GM11168 (cell line): Measurements from ENCODE around the gene SPSB2.
"Not testable (repeated sequence)": the region's sequence is repeated elsewhere in the genome, so short reads cannot be mapped to it uniquely, and the experiment has no call there.

Experiments used
- in situ Hi-C: fragments of 300-500 bp; cut with MboI; formaldehyde crosslinking; loops from one replicate; pipeline ENCODE4 v1.12.0; 2022; ENCODE audit warnings: low sequenced_read_pairs; ENCODE audit not compliant: unreplicated experiment

SPSB2 gene

DNA sequence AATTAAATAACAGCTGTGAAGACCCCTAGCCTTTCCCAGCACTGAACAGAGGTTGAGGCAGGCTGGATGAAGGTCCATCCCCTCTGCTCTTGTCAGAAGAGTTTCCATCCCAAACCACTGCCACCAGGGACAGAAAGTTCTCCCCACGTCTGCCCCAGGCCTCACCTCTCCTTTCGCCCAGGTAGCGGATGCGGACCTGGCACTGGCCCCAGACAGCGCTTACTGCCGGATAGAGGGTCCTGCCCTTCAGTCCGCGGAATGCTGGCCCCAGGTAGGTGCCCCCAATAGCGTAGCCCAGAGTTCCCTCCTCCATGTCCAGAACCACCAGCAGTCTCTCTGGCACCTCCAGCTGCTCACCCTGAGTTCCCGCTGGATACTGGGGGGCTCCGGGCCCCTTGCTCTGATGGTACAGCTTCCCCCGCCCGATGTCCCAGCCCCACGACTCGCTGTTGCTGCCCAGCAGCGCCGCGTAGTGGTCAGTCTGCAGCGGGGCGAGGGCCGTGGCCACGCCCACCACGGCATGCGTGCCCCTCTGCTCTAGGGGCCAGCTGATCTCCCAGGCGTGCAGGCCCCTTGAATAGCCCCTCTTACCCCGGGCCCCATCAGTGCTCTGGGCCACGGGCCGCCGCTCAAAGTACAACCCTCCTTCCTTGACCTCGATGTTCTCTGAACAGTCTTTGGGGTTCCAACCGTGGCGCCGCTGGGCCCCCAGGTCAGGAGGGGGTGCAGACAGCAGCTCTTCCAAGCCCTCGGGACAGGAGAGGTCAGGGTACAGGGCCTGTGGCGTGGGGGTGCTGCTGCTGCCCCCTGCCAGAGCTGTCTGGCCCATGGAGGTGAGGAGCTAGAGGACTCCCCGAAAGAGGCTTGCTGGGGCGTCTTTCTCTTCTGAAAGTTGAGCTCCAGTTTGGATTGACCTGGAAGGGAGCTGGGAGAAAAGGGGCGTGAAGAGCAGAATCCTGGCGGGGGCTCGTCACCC lies 742 bp downstream of the SPSB2 start:
- in situ Hi-C loops = no loop called here

DNA sequence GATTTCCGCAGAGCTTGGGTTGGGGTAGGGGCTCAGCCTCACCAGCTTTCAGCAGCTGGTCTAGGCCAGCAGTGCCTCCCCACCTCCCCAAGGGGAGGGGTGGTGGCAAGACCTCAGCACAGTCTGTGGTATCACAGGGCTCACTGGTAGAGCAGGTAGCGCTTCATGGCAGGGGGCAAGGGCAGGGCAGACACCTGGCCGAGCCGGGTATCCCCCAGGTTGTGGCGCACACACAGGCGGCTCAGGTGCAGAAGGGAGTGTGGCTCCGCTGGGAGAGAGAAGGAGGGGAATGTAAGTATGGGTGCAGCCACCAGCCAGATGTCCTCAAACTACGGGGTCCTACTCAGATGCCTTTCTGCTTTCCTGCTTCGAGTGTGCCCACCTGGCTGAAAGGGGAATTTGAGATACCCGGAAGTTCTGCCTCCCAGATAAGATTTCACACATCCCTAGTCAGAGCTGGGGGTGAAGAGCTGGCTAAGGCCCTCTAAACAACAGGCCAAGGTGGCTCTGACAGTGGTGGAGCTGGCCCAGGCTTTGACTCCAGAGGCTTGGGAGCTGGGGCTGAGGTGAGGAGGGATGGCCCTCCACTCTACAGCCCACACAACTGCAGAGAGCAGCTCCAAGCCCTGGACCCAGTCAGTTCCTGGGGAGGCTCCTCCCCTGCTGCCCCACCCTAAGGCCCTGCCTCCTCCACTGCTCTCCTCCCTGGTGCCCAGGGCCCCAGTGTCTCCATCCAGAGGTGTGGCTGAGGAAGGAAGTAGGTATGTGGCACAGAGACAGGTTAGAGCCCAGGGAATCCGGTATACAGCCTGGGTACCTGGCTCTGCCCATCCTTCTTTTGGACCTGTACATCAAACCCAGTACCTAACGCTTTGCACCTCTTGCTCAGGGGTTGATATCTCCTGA lies 1.8 kb downstream of the SPSB2 start:
- in situ Hi-C loops = no loop called here

DNA sequence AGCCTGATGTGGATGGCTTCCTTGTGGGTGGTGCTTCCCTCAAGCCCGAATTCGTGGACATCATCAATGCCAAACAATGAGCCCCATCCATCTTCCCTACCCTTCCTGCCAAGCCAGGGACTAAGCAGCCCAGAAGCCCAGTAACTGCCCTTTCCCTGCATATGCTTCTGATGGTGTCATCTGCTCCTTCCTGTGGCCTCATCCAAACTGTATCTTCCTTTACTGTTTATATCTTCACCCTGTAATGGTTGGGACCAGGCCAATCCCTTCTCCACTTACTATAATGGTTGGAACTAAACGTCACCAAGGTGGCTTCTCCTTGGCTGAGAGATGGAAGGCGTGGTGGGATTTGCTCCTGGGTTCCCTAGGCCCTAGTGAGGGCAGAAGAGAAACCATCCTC lies 2.8 kb downstream of the SPSB2 start:
- in situ Hi-C loops = not testable (repeated sequence)

DNA sequence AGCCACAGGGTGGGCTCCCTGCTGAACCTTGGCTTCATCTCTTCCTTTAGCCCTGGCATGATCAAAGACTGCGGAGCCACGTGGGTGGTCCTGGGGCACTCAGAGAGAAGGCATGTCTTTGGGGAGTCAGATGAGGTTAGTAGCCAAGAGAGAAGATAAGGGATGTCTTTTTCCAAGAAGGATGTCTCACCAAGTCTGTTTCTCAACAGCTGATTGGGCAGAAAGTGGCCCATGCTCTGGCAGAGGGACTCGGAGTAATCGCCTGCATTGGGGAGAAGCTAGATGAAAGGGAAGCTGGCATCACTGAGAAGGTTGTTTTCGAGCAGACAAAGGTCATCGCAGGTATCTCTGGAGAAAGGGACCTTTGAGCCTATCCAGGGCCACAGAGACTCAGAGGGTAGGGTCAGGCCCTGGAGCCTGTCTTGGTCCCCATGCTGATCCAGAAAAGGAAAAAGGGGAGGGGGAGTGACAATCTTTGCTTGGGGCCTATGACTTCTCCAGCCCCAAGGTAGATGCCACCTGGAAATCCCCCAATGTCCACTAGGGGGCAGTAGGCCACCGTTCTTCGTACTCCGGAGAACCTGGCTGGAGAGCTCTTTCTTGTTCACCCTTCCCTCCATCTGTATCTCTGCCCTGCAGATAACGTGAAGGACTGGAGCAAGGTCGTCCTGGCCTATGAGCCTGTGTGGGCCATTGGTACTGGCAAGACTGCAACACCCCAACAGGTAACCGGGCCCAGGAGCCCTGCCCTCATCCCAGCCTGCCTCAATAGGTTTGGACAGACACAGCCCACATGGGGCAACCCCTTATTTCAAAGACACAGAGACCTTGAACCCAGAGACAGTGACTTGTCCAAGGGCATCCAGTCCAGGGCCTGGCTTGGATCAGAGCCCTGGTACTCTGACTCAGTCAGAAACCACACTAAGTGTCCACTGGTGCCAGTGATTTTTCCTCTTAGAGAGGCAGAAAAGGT lies 3.8 kb downstream of the SPSB2 start:
- in situ Hi-C loops = no loop called here

DNA sequence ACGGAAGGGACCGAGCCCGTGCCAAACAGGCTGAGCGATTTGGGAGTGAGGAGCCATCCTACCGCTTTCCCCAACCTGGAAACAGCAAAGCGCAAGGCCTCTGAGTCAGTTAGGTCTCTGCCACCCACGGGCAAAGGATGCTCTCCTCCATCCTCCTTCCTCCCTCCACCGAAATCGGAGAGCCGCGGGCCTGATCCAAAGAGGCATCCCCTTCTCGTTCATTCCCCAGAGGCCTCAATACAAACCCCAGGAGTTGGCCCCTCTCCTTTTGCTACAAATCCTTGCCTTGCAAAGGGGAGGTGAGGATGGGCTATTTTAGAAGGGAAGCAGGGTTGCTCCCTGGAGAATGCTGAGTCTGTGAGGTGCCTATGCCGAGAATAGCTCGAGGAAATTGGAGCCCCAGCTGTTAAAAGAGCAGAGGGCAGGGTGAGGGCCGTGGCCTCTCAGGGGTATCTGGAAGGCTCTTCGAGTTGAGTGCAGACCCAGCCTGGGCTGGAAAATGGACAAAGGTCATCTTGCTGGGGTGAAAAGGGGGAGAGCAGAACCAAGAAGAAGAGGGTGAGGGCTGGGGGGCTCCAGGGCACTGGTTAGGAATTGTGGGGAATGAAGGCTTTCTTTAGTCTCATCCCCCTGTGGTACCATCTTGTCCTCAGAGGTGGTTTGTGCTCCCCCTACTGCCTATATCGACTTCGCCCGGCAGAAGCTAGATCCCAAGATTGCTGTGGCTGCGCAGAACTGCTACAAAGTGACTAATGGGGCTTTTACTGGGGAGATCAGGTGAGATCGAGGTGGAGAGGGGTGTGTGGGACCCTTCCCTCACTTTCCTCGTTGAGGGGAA lies 4.7 kb downstream of the SPSB2 start:
- in situ Hi-C loops = no loop called here

DNA sequence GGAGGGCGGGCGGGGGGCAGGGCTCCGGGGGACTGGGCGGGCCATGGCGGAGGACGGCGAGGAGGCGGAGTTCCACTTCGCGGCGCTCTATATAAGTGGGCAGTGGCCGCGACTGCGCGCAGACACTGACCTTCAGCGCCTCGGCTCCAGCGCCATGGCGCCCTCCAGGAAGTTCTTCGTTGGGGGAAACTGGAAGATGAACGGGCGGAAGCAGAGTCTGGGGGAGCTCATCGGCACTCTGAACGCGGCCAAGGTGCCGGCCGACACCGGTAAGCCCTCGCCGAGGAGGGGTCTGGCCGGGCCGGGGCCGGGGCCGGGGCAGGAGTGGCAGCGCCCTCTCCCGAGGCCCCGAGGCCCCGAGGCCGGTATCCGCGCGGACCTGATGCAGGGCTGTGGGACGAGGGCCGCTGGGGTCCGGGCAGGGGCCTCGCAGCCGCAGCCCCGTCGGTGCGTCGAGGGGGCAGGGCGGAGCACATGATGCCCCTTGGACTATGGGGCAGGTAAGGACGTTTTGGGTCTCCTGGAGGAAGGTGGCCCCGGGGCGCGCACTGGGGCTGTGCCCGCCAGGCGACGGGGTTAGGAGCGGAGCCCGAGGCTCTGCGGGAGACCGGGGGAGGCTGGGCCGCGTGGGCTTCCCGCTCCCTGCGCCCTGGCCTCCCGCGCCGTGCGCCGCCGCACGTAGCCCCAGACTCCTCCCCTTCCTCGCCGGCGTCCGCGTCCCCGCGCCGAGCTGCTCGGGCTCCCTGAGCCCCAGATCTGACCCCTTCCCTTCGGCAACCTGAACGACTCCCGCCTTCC lies 5.5 kb downstream of the SPSB2 start, which contains the start of gene TPI1:
TPI1 (plus strand) TSS at position 119 of the 798 bp plus-strand sequence; CDS start at position 155, 36 bp downstream.
- in situ Hi-C loops = no loop called here

DNA sequence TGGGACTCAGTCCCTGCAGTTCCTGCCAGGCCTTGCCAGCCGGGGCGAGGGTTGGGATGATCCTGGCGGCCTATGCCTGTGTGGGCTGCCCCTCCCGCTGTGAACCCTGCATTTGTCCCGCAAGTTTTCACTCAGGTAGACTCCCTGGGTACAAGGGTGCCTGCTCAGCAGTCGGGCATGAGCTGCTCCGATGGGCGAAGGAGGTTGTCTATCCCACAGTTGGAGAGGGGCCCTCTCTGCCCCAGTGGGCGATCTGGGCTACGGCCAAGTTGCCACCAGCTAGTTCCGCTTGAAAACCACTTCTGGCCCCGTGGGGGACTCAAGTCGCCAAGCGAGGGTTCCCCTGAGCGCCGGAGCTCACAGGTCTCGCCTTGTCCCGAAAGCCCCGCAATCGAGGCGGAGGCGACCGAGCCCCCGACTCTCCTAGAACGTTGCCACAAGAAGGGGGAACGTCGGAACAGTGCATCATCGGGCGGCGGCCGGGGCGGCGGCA lies 6.1 kb downstream of the SPSB2 start:
- in situ Hi-C loops = no loop called here

DNA sequence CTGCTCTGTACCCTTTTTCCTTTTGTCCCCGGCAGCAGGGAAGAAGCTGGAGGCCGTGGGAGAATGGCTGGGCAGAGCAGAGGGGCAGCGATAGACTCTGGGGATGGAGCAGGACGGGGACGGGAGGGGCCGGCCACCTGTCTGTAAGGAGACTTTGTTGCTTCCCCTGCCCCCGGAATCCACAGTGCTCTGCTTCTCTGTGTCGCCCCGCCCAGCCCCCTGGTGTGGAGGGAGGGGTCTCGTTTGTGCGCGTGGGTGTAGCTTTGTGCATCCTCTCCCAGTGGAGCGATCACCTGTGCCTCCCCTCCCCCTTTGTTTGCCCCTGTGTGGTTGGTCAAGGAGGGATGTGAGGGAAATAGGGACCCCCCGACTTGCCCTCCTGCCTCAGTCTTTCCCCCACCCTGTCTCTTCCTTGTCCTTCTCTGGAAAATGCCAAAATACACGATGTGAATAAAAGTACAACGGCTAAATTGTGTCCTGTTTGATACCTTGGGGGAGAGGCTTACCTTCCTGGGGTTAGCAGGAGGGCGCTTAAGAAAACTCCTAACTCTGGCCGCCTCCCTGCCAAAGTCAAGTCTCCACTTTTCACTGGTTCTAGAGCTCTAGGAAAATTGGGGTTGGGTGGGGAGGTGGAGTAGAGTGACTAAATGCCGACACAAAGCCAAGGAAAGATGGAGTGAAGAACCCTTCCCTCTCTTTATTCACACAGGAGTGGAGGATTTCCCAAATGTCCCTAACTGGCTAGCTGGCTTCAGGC lies 6.8 kb downstream of the SPSB2 start:
- in situ Hi-C loops = no loop called here

DNA sequence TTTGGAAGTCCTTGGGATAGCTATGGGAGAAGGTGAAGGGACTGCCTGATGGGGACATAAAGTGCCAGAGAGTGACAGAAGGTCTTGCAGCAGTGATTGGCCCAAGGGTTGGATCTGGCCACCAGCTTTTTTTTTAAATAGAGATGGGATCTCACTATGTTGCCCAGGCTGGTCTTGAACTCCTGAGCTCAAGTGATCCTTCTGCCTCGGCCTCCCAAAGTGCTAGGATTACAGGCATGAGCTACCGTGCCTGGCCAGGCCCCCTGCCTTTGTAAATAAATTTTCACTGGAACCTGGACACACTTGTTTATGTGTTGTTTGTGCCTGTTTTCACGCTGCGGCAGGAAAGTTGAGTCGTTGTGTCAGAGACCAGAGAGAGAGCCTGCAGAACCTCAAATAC lies 7.8 kb downstream of the SPSB2 start:
- in situ Hi-C loops = not testable (repeated sequence)

DNA sequence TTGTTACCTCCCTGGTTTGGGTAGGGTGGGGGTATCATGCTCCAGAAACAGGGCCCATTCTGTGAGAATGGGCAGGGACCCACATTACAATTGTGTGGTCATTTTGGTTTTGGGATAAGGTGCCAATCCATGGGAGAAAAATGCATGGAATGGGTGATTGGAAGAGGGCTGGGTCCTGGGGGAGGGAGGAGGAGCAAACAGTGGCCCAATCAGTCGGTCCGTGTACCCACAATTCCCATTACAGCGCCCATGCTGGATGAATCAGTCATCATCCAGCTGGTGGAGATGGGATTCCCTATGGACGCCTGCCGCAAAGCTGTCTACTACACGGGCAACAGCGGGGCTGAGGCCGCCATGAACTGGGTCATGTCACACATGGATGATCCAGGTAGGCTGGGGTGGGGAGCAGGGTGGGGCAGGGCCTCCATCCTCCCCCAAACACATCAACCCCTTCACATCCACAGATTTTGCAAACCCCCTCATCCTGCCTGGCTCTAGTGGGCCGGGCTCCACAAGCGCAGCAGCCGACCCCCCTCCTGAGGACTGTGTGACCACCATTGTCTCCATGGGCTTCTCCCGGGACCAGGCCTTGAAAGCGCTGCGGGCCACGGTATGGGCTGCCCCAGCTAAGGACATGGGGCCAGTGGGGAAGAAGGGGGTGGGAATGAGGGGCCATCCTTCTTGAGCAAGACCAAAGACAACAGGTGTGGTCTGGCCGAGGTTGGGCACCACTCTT lies 9.3 kb downstream of the SPSB2 start:
- in situ Hi-C loops = no loop called here

DNA sequence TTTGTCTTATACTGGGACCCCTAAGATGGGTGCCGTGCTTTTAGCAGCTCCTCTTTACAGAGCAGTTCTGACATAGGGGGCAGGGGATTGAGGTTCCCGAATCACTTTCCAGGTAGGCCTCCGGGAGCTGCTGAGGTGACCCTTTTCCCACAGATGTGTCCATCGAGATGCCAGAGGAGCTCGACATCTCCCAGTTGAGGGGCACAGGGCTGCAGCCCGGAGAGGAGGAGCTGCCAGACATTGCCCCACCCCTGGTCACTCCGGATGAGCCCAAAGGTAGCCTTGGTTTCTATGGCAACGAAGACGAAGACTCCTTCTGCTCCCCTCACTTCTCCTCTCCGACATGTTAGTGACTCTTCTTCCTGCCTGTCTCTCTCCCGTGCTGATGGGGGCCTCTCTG lies 10.1 kb downstream of the SPSB2 start:
- in situ Hi-C loops = no loop called here

DNA sequence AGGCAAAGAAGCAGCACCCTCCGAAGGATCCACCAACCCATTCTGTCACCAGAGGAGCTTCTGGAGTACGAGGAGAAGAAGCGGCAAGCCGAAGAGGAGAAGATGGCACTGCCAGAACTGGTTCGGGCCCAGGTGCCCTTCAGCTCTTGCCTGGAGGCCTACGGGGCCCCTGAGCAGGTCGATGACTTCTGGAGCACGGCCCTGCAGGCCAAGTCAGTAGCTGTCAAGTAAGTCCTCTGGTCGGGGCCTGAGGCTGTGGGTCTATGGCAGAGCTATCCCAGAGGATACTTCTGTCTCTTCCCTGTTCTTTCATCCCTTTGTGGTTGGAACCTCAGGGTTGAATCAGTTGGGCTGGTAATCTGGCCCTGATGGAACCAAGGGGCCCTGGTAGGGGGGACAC lies 11.7 kb downstream of the SPSB2 start:
- in situ Hi-C loops = no loop called here

DNA sequence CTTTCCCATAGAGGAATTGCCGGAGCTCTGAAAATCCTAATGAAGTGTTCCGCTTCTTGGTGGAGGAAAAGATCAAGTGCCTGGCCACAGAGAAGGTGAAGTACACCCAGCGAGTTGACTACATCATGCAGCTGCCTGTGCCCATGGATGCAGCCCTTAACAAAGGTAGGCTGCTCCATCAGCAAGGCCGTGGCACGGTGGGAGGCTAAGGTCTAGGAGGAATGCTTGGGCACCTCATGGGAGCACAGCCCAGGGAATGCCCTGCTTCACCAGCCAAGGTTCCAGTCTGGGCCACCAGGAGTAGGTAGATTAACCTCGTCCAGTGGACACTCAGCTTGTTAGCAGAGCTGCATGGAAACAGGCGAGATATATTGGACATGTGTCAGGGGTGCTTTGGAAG lies 12.2 kb downstream of the SPSB2 start:
- in situ Hi-C loops = no loop called here

DNA sequence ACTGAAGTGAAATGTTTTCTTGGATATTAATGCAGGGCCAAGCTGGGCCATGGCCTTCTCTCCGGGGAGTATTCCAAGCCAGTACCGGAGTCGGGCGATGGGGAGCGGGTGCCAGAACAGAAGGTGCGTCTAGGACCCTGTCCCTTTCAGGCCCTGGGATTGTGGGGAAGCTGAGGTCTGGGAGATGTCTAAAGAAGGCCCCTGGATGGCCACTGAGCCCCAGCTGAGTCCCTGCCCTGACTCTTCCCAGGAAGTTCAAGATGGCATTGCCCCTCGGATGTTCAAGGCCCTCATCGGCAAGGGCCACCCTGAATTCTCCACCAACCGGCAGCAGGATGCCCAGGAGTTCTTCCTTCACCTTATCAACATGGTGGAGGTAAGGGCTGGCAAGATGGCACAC lies 13.0 kb downstream of the SPSB2 start:
- in situ Hi-C loops = no loop called here

DNA sequence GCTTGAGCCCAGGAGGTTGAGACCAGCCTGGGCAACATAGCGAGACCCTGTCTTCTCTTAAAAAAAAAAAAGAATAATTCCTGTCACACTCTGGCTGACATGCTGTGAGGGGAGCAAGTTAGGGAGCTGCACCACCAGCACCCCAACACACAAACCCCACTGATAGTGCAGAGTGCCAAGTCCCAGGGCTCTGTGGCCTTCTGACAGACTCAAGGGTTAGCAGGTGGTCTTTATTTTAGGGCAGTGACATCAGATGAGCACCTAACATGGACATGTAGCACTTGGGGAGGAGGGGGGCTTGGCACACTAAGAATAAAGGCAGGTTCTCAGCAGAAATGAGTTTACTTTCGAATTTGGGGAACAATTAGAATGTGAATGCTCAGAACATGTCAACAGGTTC lies 14.3 kb downstream of the SPSB2 start:
- in situ Hi-C loops = no loop called here

DNA sequence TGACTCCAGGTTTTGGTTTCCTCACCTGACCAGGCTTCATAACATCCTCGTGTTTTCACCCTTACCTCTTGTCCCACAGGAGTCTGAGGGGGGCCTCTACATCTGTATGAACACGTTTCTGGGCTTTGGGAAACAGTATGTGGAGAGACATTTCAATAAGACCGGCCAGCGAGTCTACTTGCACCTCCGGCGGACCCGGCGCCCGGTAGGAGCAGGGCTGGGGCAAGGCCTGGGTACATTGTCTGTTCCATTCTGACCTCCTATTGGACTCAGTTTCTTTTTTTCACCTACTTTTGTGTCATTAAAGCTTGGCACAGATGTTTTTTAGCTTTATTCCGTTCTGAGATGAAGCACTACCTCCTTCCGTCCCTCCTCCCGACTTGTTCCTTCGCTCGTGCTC lies 17.8 kb downstream of the SPSB2 start:
- in situ Hi-C loops = no loop called here

DNA sequence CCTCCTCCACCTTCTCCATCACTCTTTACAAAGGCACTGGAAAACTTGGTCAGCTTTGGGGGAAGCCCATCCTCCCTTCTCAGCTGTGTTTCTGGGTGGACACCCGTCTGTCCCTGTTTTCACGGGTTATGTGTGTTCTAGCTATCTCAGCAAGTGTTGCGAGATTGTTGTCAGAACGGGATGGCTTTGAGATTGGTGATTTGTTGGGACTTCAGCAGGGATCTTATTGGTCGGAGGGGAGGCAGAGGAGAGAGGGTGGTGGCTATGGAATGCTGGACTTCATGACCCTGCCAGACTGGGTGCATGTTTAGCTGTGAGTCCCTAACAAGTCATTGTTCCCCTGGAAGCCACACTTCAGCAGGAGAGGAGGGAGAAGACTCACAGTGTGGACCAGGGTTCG lies 19.1 kb downstream of the SPSB2 start:
- in situ Hi-C loops = no loop called here
